Measurements from ENCODE around the gene PLPPR4. TPM values are rescaled to one million over a fixed set of nuclear protein-coding genes. Genes with fewer than 3 reads are reported as not detected.

Gene PLPPR4
- total RNA-seq, 1 donor from 2014 or later = 0.09 TPM

DNA sequence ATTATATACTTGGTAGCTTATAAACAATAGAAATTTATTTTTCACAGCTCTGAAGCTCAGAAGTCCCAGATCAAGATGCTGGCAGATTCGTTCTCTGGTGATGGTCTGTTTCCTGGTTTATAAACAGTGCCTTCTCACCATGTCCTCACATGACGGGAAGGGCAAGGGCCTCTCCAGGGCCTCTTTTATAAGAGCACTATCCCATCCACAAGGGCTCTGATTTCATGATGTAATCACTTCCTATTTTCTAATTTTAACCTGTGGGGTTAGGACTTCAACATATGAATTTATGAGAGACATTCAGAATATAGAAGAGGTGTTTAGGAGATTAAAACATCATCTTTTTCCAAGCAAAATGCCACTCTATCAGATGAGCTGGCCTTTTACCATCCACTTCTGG, 32.1 kb upstream of the PLPPR4 start:
- H3K36me3 ChIP-seq = no peaks in the 10 kb centered on the region
- Mint-ChIP-seq H3K27ac (no peak overlapping the region), H3K36me3 (no peaks in the 10 kb centered on the region), H3K9me3 (no peaks in the 10 kb centered on the region), H3K27me3 (ENCODE audit: insufficient read depth, low read depth) (peaks cover 2% of the 10 kb centered on the region), H3K4me3 (no peak overlapping the region), H3K4me1 (peaks cover 6% of the 10 kb centered on the region)
- H3K4me1 ChIP-seq = peaks cover 5% of the 10 kb centered on the region
- no peak overlapping the region for H3K27ac ChIP-seq
- no peak for DNase-seq (ENCODE audit: low spot score)
- no peak for TF ChIP-seq EZH2 (IDR thresholded peaks at IDR 0.05)
- no peak for TF ChIP-seq EZH2phosphoT487 (IDR thresholded peaks at IDR 0.05)
- TF ChIP-seq, protein P1, sequence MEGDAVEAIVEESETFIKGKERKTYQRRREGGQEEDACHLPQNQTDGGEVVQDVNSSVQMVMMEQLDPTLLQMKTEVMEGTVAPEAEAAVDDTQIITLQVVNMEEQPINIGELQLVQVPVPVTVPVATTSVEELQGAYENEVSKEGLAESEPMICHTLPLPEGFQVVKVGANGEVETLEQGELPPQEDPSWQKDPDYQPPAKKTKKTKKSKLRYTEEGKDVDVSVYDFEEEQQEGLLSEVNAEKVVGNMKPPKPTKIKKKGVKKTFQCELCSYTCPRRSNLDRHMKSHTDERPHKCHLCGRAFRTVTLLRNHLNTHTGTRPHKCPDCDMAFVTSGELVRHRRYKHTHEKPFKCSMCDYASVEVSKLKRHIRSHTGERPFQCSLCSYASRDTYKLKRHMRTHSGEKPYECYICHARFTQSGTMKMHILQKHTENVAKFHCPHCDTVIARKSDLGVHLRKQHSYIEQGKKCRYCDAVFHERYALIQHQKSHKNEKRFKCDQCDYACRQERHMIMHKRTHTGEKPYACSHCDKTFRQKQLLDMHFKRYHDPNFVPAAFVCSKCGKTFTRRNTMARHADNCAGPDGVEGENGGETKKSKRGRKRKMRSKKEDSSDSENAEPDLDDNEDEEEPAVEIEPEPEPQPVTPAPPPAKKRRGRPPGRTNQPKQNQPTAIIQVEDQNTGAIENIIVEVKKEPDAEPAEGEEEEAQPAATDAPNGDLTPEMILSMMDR (IDR thresholded peaks at IDR 0.05) = no peak
- no peak overlapping the region for H3K9ac ChIP-seq
- H3K9me3 ChIP-seq (ENCODE audit: low read depth) = no peaks in the 10 kb centered on the region
- no peaks in the 10 kb centered on the region for H3F3A ChIP-seq (ENCODE audit: low read depth)
- H3K79me2 ChIP-seq (ENCODE audit: low read depth) = no peaks in the 10 kb centered on the region
- H2AFZ ChIP-seq (replicated peaks) = no peak overlapping the region
- no peaks in the 10 kb centered on the region for H3K27me3 ChIP-seq
- no peaks in the 10 kb centered on the region for H4K20me1 ChIP-seq (ENCODE audit: low read depth)
- no peak overlapping the region for H3K4me3 ChIP-seq
- H3K4me2 ChIP-seq = no peak overlapping the region

- no peaks in the 10 kb centered on the region for H3K9me3 Mint-ChIP-seq
- H4K20me1 ChIP-seq (ENCODE audit: low read depth) = no peaks in the 10 kb centered on the region
- no peaks in the 10 kb centered on the region for H3K9me3 ChIP-seq (ENCODE audit: low read depth)
- H3K4me3 ChIP-seq = no peak overlapping the region
- no peak for DNase-seq (ENCODE audit: low spot score)
- H3K36me3 Mint-ChIP-seq = no peaks in the 10 kb centered on the region
- no peak overlapping the region for H3K27ac Mint-ChIP-seq
- H2AFZ ChIP-seq (replicated peaks) = no peak overlapping the region
- peaks cover 5% of the 10 kb centered on the region for H3K4me1 ChIP-seq
- H3K4me2 ChIP-seq = no peak overlapping the region
- no peaks in the 10 kb centered on the region for H3K36me3 ChIP-seq
- no peaks in the 10 kb centered on the region for H3F3A ChIP-seq (ENCODE audit: low read depth)
- H3K9ac ChIP-seq = no peak overlapping the region
- no peak overlapping the region for H3K27ac ChIP-seq
- no peak overlapping the region for H3K4me3 Mint-ChIP-seq
- no peaks in the 10 kb centered on the region for H3K4me1 Mint-ChIP-seq
- H3K27me3 ChIP-seq = no peaks in the 10 kb centered on the region
- TF ChIP-seq, protein P1 (IDR thresholded peaks at IDR 0.05) = no peak
- TF ChIP-seq EZH2 (IDR thresholded peaks at IDR 0.05) (no peak), EZH2phosphoT487 (IDR thresholded peaks at IDR 0.05) (no peak)
- no peaks in the 10 kb centered on the region for H3K79me2 ChIP-seq (ENCODE audit: low read depth)
- H3K27me3 Mint-ChIP-seq (ENCODE audit: insufficient read depth, low read depth) = peaks cover 2% of the 10 kb centered on the region
These were observed 30.8 kb upstream of the PLPPR4 start for GRCh38 chr1:99233446-99233845.

DNA sequence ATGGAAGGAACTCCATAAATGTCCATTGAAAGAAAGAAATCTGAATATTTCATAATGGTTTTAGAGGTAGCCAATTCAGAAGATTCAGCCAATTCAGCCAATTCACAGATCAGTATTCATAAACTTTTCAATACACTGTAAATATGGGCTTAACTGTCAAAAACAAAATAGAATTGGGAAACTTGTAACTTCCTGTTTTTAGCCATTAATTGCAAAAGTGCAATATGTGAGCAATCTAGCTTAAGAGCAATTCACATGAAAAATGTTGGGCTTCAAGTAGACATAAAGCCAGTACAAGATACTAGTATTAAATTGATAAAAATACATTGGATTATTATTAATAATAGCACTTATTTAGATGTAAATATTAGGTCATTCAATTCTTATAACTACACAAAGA, 27.5 kb upstream of the PLPPR4 start:
- Histone ChIP-seq H2AFZ (replicated peaks) (no peak overlapping the region), H3K36me3 (no peaks in the 10 kb centered on the region), H4K20me1 (ENCODE audit: low read depth) (no peaks in the 10 kb centered on the region), H3K27me3 (no peaks in the 10 kb centered on the region), H3K9me3 (ENCODE audit: low read depth) (no peaks in the 10 kb centered on the region), H3F3A (ENCODE audit: low read depth) (no peaks in the 10 kb centered on the region), H3K27ac (no peak overlapping the region), H3K4me3 (no peak overlapping the region), H3K79me2 (ENCODE audit: low read depth) (no peaks in the 10 kb centered on the region), H3K9ac (no peak overlapping the region), H3K4me2 (no peak overlapping the region), H3K4me1 (no peaks in the 10 kb centered on the region)
- Mint-ChIP-seq H3K27ac (no peak overlapping the region), H3K9me3 (no peaks in the 10 kb centered on the region), H3K4me1 (no peaks in the 10 kb centered on the region), H3K4me3 (no peak overlapping the region), H3K27me3 (ENCODE audit: insufficient read depth, low read depth) (no peaks in the 10 kb centered on the region), H3K36me3 (no peaks in the 10 kb centered on the region)
- no peak for DNase-seq (ENCODE audit: low spot score)
- TF ChIP-seq EZH2phosphoT487 (IDR thresholded peaks at IDR 0.05) (no peak), EZH2 (IDR thresholded peaks at IDR 0.05) (no peak)
- TF ChIP-seq, protein P1 (IDR thresholded peaks at IDR 0.05) = no peak
